ENCODE results near the gene FMN1.
A peak's percentile ranks its signal among the peaks of the same experiment; 100 is the strongest.

The FMN1 gene

GRCh38 chr15:32970847-32971246 lies 223.7 kb downstream of the FMN1 start:
- Histone ChIP-seq H3K4me1 (ENCODE audit: control insufficient read depth in 1 of 2, insufficient read depth in 2 of 2, low read length in 2 of 2) (no peaks in the 10 kb centered on the region), H3K9me3 (ENCODE audit: insufficient read depth, low read depth, low read length) (no peaks in the 10 kb centered on the region), H4K8ac (ENCODE audit: low read depth, low read length) (no peak overlapping the region), H3K27ac (ENCODE audit: low read depth, low read length) (no peak overlapping the region), H3K36me3 (ENCODE audit: control insufficient read depth in 1 of 2, insufficient read depth in 2 of 2, low read length in 2 of 2) (no peaks in the 10 kb centered on the region), H3K4ac (ENCODE audit: low read depth, low read length) (no peak overlapping the region), H3K23ac (ENCODE audit: low read length) (no peak overlapping the region), H2BK5ac (ENCODE audit: low read depth, low read length, poor library complexity) (no peak overlapping the region), H3K18ac (ENCODE audit: low read length) (no peak overlapping the region), H3K79me1 (ENCODE audit: low read length) (no peaks in the 10 kb centered on the region), H3K27me3 (ENCODE audit: insufficient read depth, low read length) (no peaks in the 10 kb centered on the region), H3K4me3 (ENCODE audit: low read depth, low read length) (peak overlapping the region; percentile 36), H2BK12ac (ENCODE audit: low read length) (no peak overlapping the region), H4K91ac (ENCODE audit: low read depth, low read length) (no peak overlapping the region), H4K12ac (ENCODE audit: low read depth, low read length) (no peak overlapping the region), H2BK120ac (ENCODE audit: insufficient read depth, low read length, poor library complexity) (no peak overlapping the region), H2AFZ (ENCODE audit: insufficient read depth, low read length, poor library complexity) (no peak overlapping the region), H3K4me2 (ENCODE audit: low read length) (no peak overlapping the region), H2AK5ac (ENCODE audit: low read length) (no peak overlapping the region), H3K9ac (ENCODE audit: low read length) (peak overlapping the region; percentile 45), H3K79me2 (ENCODE audit: control insufficient read depth, insufficient read depth, low read length, poor library complexity) (no peaks in the 10 kb centered on the region), H3K14ac (ENCODE audit: low read length) (no peak overlapping the region)
- WGBS (ENCODE audit: extremely low coverage, insufficient coverage, insufficient read length), result no CpG with 5 or more reads among the region's 11 CpGs
- DNase-seq, result no peak

- H2BK12ac ChIP-seq (ENCODE audit: low read length), result no peak overlapping the region
- no peak overlapping the region for H2AFZ ChIP-seq (ENCODE audit: insufficient read depth, low read length, poor library complexity)
- H2BK120ac ChIP-seq (ENCODE audit: insufficient read depth, low read length, poor library complexity), result no peak overlapping the region
- H3K18ac ChIP-seq (ENCODE audit: low read length), result no peak overlapping the region
- H3K23ac ChIP-seq (ENCODE audit: low read length), result no peak overlapping the region
- no peak overlapping the region for H3K4ac ChIP-seq (ENCODE audit: low read depth, low read length)
- no peak overlapping the region for H2BK5ac ChIP-seq (ENCODE audit: low read depth, low read length, poor library complexity)
- H3K27ac ChIP-seq (ENCODE audit: low read depth, low read length), result no peak overlapping the region
- H3K79me1 ChIP-seq (ENCODE audit: low read length), result no peaks in the 10 kb centered on the region
- H4K12ac ChIP-seq (ENCODE audit: low read depth, low read length), result no peak overlapping the region
- H3K36me3 ChIP-seq (ENCODE audit: control insufficient read depth in 1 of 2, insufficient read depth in 2 of 2, low read length in 2 of 2), result no peaks in the 10 kb centered on the region
- H3K4me3 ChIP-seq (ENCODE audit: low read depth, low read length), result no peak overlapping the region
- H3K9ac ChIP-seq (ENCODE audit: low read length), result no peak overlapping the region
- no peaks in the 10 kb centered on the region for H3K79me2 ChIP-seq (ENCODE audit: control insufficient read depth, insufficient read depth, low read length, poor library complexity)
- H3K4me1 ChIP-seq (ENCODE audit: control insufficient read depth in 1 of 2, insufficient read depth in 2 of 2, low read length in 2 of 2), result no peaks in the 10 kb centered on the region
- no peak overlapping the region for H2AK5ac ChIP-seq (ENCODE audit: low read length)
- no peak overlapping the region for H3K4me2 ChIP-seq (ENCODE audit: low read length)
- no peak overlapping the region for H3K14ac ChIP-seq (ENCODE audit: low read length)
- DNase-seq, result no peak
- H3K27me3 ChIP-seq (ENCODE audit: insufficient read depth, low read length), result no peaks in the 10 kb centered on the region
- H4K91ac ChIP-seq (ENCODE audit: low read depth, low read length), result no peak overlapping the region
- no peak overlapping the region for H4K8ac ChIP-seq (ENCODE audit: low read depth, low read length)
- no peaks in the 10 kb centered on the region for H3K9me3 ChIP-seq (ENCODE audit: insufficient read depth, low read depth, low read length)
Measured at GRCh38 chr15:32967521-32967920, 227.0 kb downstream of the FMN1 start.

- DNase-seq, result no peak
- Histone ChIP-seq H3K4me2 (ENCODE audit: low read length) (no peak overlapping the region), H3K18ac (ENCODE audit: low read length) (no peak overlapping the region), H4K12ac (ENCODE audit: low read depth, low read length) (no peak overlapping the region), H3K23ac (ENCODE audit: low read length) (no peak overlapping the region), H3K4me3 (ENCODE audit: low read depth, low read length) (no peak overlapping the region), H2AFZ (ENCODE audit: insufficient read depth, low read length, poor library complexity) (no peak overlapping the region), H3K9ac (ENCODE audit: low read length) (no peak overlapping the region), H3K79me2 (ENCODE audit: control insufficient read depth, insufficient read depth, low read length, poor library complexity) (no peaks in the 10 kb centered on the region), H2BK120ac (ENCODE audit: insufficient read depth, low read length, poor library complexity) (no peak overlapping the region), H3K27ac (ENCODE audit: low read depth, low read length) (no peak overlapping the region), H3K4ac (ENCODE audit: low read depth, low read length) (no peak overlapping the region), H3K4me1 (ENCODE audit: control insufficient read depth in 1 of 2, insufficient read depth in 2 of 2, low read length in 2 of 2) (no peaks in the 10 kb centered on the region), H2BK5ac (ENCODE audit: low read depth, low read length, poor library complexity) (no peak overlapping the region), H3K27me3 (ENCODE audit: insufficient read depth, low read length) (no peaks in the 10 kb centered on the region), H2BK12ac (ENCODE audit: low read length) (no peak overlapping the region), H4K91ac (ENCODE audit: low read depth, low read length) (no peak overlapping the region), H3K9me3 (ENCODE audit: insufficient read depth, low read depth, low read length) (no peaks in the 10 kb centered on the region), H3K79me1 (ENCODE audit: low read length) (no peaks in the 10 kb centered on the region), H3K36me3 (ENCODE audit: control insufficient read depth in 1 of 2, insufficient read depth in 2 of 2, low read length in 2 of 2) (no peaks in the 10 kb centered on the region), H3K14ac (ENCODE audit: low read length) (no peak overlapping the region), H4K8ac (ENCODE audit: low read depth, low read length) (no peak overlapping the region), H2AK5ac (ENCODE audit: low read length) (no peak overlapping the region)
- WGBS (ENCODE audit: extremely low coverage, insufficient coverage, insufficient read length), result no CpG with 5 or more reads among the region's 2 CpGs
Measured at GRCh38 chr15:32966512-32966911, 228.0 kb downstream of the FMN1 start.

GRCh38 chr15:32965897-32966296 lies 228.6 kb downstream of the FMN1 start:
- Histone ChIP-seq H3K4me1 (ENCODE audit: control insufficient read depth in 1 of 2, insufficient read depth in 2 of 2, low read length in 2 of 2) (no peaks in the 10 kb centered on the region), H3K79me2 (ENCODE audit: control insufficient read depth, insufficient read depth, low read length, poor library complexity) (no peaks in the 10 kb centered on the region), H4K8ac (ENCODE audit: low read depth, low read length) (no peak overlapping the region), H4K12ac (ENCODE audit: low read depth, low read length) (no peak overlapping the region), H2BK12ac (ENCODE audit: low read length) (no peak overlapping the region), H2BK120ac (ENCODE audit: insufficient read depth, low read length, poor library complexity) (no peak overlapping the region), H4K91ac (ENCODE audit: low read depth, low read length) (no peak overlapping the region), H2BK5ac (ENCODE audit: low read depth, low read length, poor library complexity) (no peak overlapping the region), H3K9me3 (ENCODE audit: insufficient read depth, low read depth, low read length) (no peaks in the 10 kb centered on the region), H2AK5ac (ENCODE audit: low read length) (no peak overlapping the region), H3K79me1 (ENCODE audit: low read length) (no peaks in the 10 kb centered on the region), H3K9ac (ENCODE audit: low read length) (peak overlapping the region; percentile 47), H3K18ac (ENCODE audit: low read length) (no peak overlapping the region), H3K27ac (ENCODE audit: low read depth, low read length) (no peak overlapping the region), H3K14ac (ENCODE audit: low read length) (no peak overlapping the region), H3K4me2 (ENCODE audit: low read length) (no peak overlapping the region), H3K4ac (ENCODE audit: low read depth, low read length) (no peak overlapping the region), H3K23ac (ENCODE audit: low read length) (no peak overlapping the region), H3K4me3 (ENCODE audit: low read depth, low read length) (no peak overlapping the region), H2AFZ (ENCODE audit: insufficient read depth, low read length, poor library complexity) (no peak overlapping the region), H3K36me3 (ENCODE audit: control insufficient read depth in 1 of 2, insufficient read depth in 2 of 2, low read length in 2 of 2) (no peaks in the 10 kb centered on the region), H3K27me3 (ENCODE audit: insufficient read depth, low read length) (no peaks in the 10 kb centered on the region)
- DNase-seq, result no peak
- WGBS (ENCODE audit: extremely low coverage, insufficient coverage, insufficient read length), result no CpG with 5 or more reads among the region's 6 CpGs
